ENCODE measurements around the gene RPL29. TPM values are rescaled to one million over a fixed set of nuclear protein-coding genes. Genes with fewer than 3 reads are reported as not detected.
A peak's percentile ranks its signal among the peaks of the same experiment; 100 is the strongest.

RPL29 gene
- total RNA-seq, 1 donor from 2014 or later: 810 TPM

- TF ChIP-seq CTCF (IDR thresholded peaks at IDR 0.05): no peak
- intact Hi-C loops (cut with DNase I): no loop called here
- H3K4me1 ChIP-seq: peaks cover 24% of the 10 kb centered on the region
- H3K27ac ChIP-seq: peak overlapping the region; percentile 93
- H3K27me3 ChIP-seq: no peaks in the 10 kb centered on the region
- no peak for DNase-seq
- peak overlapping the region; percentile 70 for H3K4me3 ChIP-seq
- H3K36me3 ChIP-seq: no peaks in the 10 kb centered on the region
- no peaks in the 10 kb centered on the region for H3K9me3 ChIP-seq
- no peak for ATAC-seq
Measured at GRCh38 chr3:51983578-51984268, 12.0 kb downstream of the RPL29 start.

- H3K36me3 ChIP-seq: no peaks in the 10 kb centered on the region
- peak within 1 kb of the TSS; percentile 93 for H3K27ac ChIP-seq
- H3K27me3 ChIP-seq: no peaks in the 10 kb centered on the region
- ATAC-seq (peak; percentile 92), DNase-seq (peak; percentile 96)
- intact Hi-C loops (cut with DNase I): no loop called here
- no peak for TF ChIP-seq CTCF (IDR thresholded peaks at IDR 0.05)
- H3K9me3 ChIP-seq: no peaks in the 10 kb centered on the region
- H3K4me1 ChIP-seq: peaks cover 24% of the 10 kb centered on the region
- peak within 1 kb of the TSS; percentile 70 for H3K4me3 ChIP-seq
Measured at GRCh38 chr3:51982838-51983577, 12.7 kb downstream of the RPL29 start, which contains the start of gene ACY1. TSS of gene ACY1 (plus strand) at chr3:51983535. CDS start at chr3:51984065, 530 bp downstream.

DNA sequence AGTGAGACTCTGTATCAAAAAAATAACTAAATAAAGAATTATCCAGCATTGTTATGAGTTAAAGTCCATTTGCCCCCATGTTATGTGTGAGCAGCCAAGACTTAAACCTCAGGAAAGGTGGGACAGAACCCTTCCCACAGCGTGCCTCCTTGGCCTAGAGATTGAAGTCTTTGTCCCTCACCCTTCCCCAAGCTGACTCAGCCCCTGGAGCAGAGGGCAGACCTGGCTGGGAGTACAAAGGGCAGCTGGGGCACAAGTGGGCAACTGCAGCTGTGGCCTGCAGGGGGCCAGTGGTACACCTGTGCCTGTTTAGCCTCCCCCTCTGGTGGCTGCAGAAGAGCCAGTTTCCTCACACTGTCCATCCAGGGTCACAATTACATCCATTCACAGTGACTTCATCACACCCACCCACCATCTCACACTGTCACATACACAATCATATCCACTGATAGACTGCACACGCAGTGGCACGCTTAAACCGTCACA is 13.3 kb downstream of the RPL29 start:
- Histone ChIP-seq H3K27ac (peak overlapping the region; percentile 93), H3K4me3 (peak overlapping the region; percentile 70), H3K4me1 (peaks cover 24% of the 10 kb centered on the region), H3K36me3 (no peaks in the 10 kb centered on the region), H3K27me3 (no peaks in the 10 kb centered on the region), H3K9me3 (no peaks in the 10 kb centered on the region)
- intact Hi-C loops (cut with DNase I): no loop called here
- TF ChIP-seq CTCF (IDR thresholded peaks at IDR 0.05): peak; percentile 50
- ATAC-seq (peak; percentile 46), DNase-seq (peak; percentile 76)

- no peak for ATAC-seq
- H3K9me3 ChIP-seq: no peaks in the 10 kb centered on the region
- no peak for DNase-seq
- H3K4me3 ChIP-seq: no peak overlapping the region
- no peak overlapping the region for H3K27ac ChIP-seq
- no peaks in the 10 kb centered on the region for H3K27me3 ChIP-seq
- intact Hi-C loops (cut with DNase I): no loop called here
- H3K4me1 ChIP-seq: peaks cover 33% of the 10 kb centered on the region
- no peak for TF ChIP-seq CTCF (IDR thresholded peaks at IDR 0.05)
- no peaks in the 10 kb centered on the region for H3K36me3 ChIP-seq
Measured at GRCh38 chr3:51980253-51980652, 15.4 kb downstream of the RPL29 start.

- H3K9me3 ChIP-seq: no peaks in the 10 kb centered on the region
- H3K27ac ChIP-seq: no peak overlapping the region
- no peaks in the 10 kb centered on the region for H3K36me3 ChIP-seq
- DNase-seq (no peak), ATAC-seq (no peak)
- H3K4me3 ChIP-seq: no peak overlapping the region
- H3K4me1 ChIP-seq: peaks cover 34% of the 10 kb centered on the region
- no peak for TF ChIP-seq CTCF (IDR thresholded peaks at IDR 0.05)
- intact Hi-C loops (cut with DNase I): no loop called here
- no peaks in the 10 kb centered on the region for H3K27me3 ChIP-seq
Measured at GRCh38 chr3:51978143-51978502, 17.6 kb downstream of the RPL29 start.

Data from upper lobe of right lung (tissue), 1 donor.